ENCODE measurements around the gene PRDM13.

GRCh38 chr6:99613409-99613704 is 6.7 kb downstream of the PRDM13 start:
- TF ChIP-seq POLR2A (IDR thresholded peaks at IDR 0.05; ENCODE audit: low read length) (no peak), GATA1 (IDR thresholded peaks at IDR 0.05; ENCODE audit: low read depth, low read length) (no peak)

Data from erythroblast (primary cell).